Hematopoietic multipotent progenitor cell treated with erythropoietin and hydrocortisone succinate and interleukin-3 and kit ligand, for 4 days (in vitro differentiated cells): Measurements from ENCODE around the gene CCT6A.
"Not testable (repeated sequence)": the region's sequence is repeated elsewhere in the genome, so short reads cannot be mapped to it uniquely, and the experiment has no call there.

Experiments used
- DNase-seq: peaks from one replicate; pipeline ENCODE4 v3.0.0-alpha.2; 2015

Gene CCT6A

DNA sequence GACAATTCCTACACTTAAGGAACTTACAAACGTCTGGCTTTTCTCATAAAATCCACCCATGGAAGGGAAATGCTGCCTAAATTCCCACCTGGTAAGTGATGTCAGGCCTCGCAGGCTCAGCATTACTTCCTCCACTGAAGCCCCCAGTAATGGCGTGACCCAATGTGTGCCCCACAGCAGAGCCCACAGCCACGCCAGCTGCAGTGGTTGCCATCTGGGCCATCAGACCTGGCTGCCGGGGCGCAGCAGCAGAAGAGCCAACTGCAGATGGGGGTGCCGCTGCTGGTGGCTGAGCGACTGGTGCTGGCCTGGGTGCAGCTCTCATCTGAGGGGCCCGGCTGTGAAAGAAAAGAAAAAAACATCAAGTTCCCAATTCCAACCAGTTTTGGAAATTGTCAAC lies 52.6 kb downstream of the CCT6A start:
- not testable (repeated sequence) for DNase-seq

GRCh38 chr7:56105508-56105907 lies 53.9 kb downstream of the CCT6A start:
- peak; percentile 67 for DNase-seq

- peak; percentile 99 for DNase-seq
These were observed 54.8 kb downstream of the CCT6A start, which contains the start of gene CHCHD2 for GRCh38 chr7:56106108-56107073. Gene CHCHD2 (minus strand): TSS chr7:56106476. CDS start chr7:56106413, 63 bp downstream.

DNA sequence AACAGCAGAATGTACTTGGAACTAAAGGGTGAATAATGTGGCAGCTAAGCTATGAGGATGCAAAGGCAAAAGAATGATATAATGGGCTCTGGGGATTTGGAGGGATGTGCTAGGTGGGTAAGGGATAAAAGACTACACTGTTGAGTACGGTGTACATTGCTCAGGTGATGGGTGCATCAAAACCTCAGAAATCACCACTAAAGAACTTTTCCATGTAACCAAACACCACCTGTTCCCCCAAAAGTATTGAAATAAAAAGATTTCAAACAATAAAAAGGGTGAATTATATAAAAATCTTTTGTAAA lies 56.3 kb downstream of the CCT6A start:
- DNase-seq, result no peak

- no peak for DNase-seq
These were observed 59.0 kb downstream of the CCT6A start for GRCh38 chr7:56110611-56111010.

- not testable (repeated sequence) for DNase-seq
These were observed 60.7 kb downstream of the CCT6A start for GRCh38 chr7:56112244-56112643.
